ENCODE data around the gene POLR3C. TPM values are rescaled to one million over a fixed set of nuclear protein-coding genes. Genes with fewer than 3 reads are reported as not detected.
"Not testable (repeated sequence)": the region's sequence is repeated elsewhere in the genome, so short reads cannot be mapped to it uniquely, and the experiment has no call there.

The POLR3C gene
- total and polyA plus RNA-seq, 7 donors: 9.0 to 37.7 (median 18.3) TPM

DNA sequence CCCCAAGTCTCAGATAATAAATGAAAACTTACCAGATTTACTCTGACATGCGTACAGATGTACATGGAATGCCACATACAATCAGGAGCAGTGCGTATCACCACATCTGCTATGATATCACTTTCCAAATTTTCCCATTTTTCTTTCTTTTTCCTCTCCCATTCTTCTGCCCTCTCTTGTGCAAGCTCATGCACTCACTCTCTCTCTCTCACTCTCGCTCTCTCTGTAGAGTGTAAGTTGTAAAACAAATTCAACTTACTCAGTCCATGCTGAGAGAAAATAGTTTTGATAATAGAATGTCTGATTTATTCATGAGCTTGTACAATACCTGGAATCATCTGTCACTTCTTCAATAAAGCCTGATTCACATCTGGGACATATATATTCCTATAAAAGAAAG lies 35.4 kb upstream of the POLR3C start:
- Histone ChIP-seq H3K36me3 (peaks cover 0 to 13% (median 2%) of the 10 kb centered on the region in 4 donors), H3K9me3 (no peaks in the 10 kb centered on the region), H3K4me3 (no peak overlapping the region), H3K27me3 (no peaks in the 10 kb centered on the region), H3K4me1 (peaks cover 0 to 23% (median 6%) of the 10 kb centered on the region in 4 donors), H3K27ac (no peak overlapping the region)
- WGBS, 2 donors: 98% methylated on average over 3 of the region's 3 CpGs
- intact Hi-C loops (cut with DNase I): loop anchor here (10.0 kb wide), 1 partner anchor 56 kb away; the partner anchor contains the start of gene NUDT17
- DNase-seq: no peak
- no peak for TF ChIP-seq POLR2AphosphoS5 (IDR thresholded peaks at IDR 0.05)
- no peak for TF ChIP-seq EP300 (IDR thresholded peaks at IDR 0.05)
- TF ChIP-seq, protein P1, sequence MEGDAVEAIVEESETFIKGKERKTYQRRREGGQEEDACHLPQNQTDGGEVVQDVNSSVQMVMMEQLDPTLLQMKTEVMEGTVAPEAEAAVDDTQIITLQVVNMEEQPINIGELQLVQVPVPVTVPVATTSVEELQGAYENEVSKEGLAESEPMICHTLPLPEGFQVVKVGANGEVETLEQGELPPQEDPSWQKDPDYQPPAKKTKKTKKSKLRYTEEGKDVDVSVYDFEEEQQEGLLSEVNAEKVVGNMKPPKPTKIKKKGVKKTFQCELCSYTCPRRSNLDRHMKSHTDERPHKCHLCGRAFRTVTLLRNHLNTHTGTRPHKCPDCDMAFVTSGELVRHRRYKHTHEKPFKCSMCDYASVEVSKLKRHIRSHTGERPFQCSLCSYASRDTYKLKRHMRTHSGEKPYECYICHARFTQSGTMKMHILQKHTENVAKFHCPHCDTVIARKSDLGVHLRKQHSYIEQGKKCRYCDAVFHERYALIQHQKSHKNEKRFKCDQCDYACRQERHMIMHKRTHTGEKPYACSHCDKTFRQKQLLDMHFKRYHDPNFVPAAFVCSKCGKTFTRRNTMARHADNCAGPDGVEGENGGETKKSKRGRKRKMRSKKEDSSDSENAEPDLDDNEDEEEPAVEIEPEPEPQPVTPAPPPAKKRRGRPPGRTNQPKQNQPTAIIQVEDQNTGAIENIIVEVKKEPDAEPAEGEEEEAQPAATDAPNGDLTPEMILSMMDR (IDR thresholded peaks at IDR 0.05): no peak
- TF ChIP-seq POLR2A (IDR thresholded peaks at IDR 0.05): no peak

DNA sequence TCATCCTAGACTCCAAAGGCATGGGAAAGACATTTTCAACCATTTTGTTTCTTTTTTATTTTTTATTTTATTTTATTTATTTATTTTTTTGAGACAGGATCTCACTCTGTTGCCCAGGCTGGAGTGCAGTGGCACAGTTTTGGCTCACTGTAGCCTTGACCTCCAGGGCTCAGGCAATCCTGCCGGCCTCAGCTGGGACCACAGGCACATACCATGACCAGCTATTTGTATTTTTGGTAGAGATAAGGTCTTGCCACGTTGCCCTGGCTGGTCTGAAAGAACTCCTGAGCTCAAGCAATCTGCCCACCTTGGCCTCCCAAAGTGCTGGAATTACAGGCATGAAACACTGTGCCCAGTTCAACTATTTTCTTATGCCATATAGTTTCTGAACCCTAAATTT lies 32.1 kb upstream of the POLR3C start:
- peaks cover 0 to 13% (median 2%) of the 10 kb centered on the region in 4 donors for H3K36me3 ChIP-seq
- WGBS, 2 donors: 80 to 83% methylated on average over 2 of the region's 2 CpGs
- H3K4me1 ChIP-seq; DNase-seq; H3K4me3 ChIP-seq; H3K27ac ChIP-seq; H3K27me3 ChIP-seq; H3K9me3 ChIP-seq; intact Hi-C loops (cut with DNase I): not testable (repeated sequence)

DNA sequence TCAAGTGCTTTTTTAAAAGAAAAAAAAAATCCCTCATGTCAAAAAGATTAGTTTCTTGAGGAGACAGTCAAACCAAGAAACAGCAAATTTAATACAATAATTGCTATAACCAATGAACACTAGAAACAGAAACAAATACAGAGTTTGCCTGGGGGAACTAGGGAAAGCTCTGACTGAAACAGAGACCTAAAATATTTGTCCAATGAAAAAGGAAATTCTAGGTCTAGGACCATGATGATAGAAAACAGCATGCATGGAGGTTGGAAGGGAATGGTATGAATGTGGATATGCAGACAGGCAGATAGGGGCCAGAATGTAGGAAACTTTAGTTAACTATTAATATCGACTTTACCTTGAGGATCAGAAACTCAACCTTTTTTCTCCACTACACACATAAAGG lies 31.5 kb upstream of the POLR3C start:
- WGBS, 2 donors: 91 to 94% methylated on average over 1 of the region's 1 CpG

DNA sequence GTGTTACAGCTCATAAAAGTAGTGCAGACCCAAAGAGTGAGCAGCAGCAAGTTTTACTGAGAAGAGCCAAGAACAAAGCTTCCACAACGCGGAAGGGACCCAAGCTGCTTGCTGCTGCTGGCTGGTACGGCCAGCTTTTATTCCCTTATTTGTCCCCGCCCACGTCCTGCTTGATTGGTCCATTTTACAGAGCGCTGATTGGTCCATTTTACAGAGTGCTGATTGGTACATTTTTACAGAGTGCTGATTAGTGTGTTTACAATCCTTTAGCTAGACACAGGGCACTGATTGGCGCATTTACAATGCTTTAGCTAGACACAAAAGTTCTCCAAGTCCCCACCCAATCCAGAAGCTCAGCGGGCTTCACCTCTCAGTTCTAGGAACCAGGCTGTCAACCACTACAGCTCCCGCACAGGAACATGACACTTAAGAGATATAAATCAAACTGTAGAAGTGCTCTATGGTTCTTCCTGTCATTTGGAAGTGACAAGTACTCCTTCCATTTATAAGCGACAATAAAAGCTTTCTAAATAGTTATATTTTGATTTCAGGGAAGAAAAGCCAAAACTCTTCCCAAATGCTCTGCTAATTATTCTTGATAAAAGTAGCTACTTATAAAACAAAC lies 28.6 kb upstream of the POLR3C start:
- TF ChIP-seq, protein P1 (IDR thresholded peaks at IDR 0.05): no peak
- no peak for TF ChIP-seq POLR2A (IDR thresholded peaks at IDR 0.05)
- no peak overlapping the region for H3K27ac ChIP-seq
- H3K27me3 ChIP-seq: no peaks in the 10 kb centered on the region
- intact Hi-C loops (cut with DNase I): no loop called here
- H3K4me3 ChIP-seq: no peak overlapping the region
- no peaks in the 10 kb centered on the region for H3K4me1 ChIP-seq
- H3K9me3 ChIP-seq: no peaks in the 10 kb centered on the region
- WGBS, 2 donors: 89 to 92% methylated on average over 10 of the region's 10 CpGs
- no peak for DNase-seq
- peaks cover 0 to 4% (median 0%) of the 10 kb centered on the region in 4 donors for H3K36me3 ChIP-seq

More for the DNA sequence above, 31.5 kb upstream of the POLR3C start:
- TF ChIP-seq POLR2A (IDR thresholded peaks at IDR 0.05): no peak
- TF ChIP-seq, protein P1 (IDR thresholded peaks at IDR 0.05): no peak
- TF ChIP-seq POLR2AphosphoS5 (IDR thresholded peaks at IDR 0.05): no peak
- no peak for TF ChIP-seq EP300 (IDR thresholded peaks at IDR 0.05)
- Histone ChIP-seq H3K27me3 (no peaks in the 10 kb centered on the region), H3K9me3 (no peaks in the 10 kb centered on the region), H3K36me3 (peaks cover 0 to 13% (median 2%) of the 10 kb centered on the region in 4 donors), H3K4me3 (no peak overlapping the region), H3K27ac (no peak overlapping the region), H3K4me1 (no peaks in the 10 kb centered on the region)
- DNase-seq: no peak
- intact Hi-C loops (cut with DNase I): no loop called here

DNA sequence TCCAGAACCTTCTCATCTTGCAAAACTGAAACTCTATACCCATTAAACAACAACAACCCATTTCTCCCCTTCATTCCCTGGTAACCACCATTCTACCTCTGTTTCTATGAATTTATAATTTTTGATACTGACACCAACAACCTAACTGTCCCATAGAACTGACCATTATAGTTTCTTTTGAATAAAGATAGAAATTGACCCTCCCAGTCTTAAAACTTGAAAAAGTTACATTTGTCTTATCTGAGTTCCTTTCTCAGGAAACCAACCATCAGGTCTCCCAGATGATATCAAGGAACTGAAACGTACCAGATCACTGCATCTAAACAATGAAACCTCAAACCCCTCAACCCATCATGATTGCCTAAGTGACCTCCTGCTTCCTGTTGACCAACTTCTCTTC lies 27.2 kb upstream of the POLR3C start:
- WGBS, 2 donors: 39 to 89% methylated on average over 1 of the region's 1 CpG
- H3K36me3 ChIP-seq: peaks cover 0 to 4% (median 0%) of the 10 kb centered on the region in 4 donors
- no peaks in the 10 kb centered on the region for H3K27me3 ChIP-seq
- no peak overlapping the region for H3K27ac ChIP-seq
- peaks cover 0 to 8% (median under 1%) of the 10 kb centered on the region in 4 donors for H3K4me1 ChIP-seq
- DNase-seq: no peak
- no peaks in the 10 kb centered on the region for H3K9me3 ChIP-seq
- TF ChIP-seq POLR2AphosphoS5 (IDR thresholded peaks at IDR 0.05) (no peak), POLR2A (IDR thresholded peaks at IDR 0.05) (no peak), EP300 (IDR thresholded peaks at IDR 0.05) (no peak)
- TF ChIP-seq, protein P1 (IDR thresholded peaks at IDR 0.05): no peak
- intact Hi-C loops (cut with DNase I): no loop called here
- H3K4me3 ChIP-seq: no peak overlapping the region
